ENCODE data around the gene KNSTRN. TPM values are rescaled to one million over a fixed set of nuclear protein-coding genes. Genes with fewer than 3 reads are reported as not detected.

Gene KNSTRN
- polyA plus RNA-seq, 2 of the 4 experiments (the other 2 are of a cell fraction): 48.0 to 50.3 TPM

DNA sequence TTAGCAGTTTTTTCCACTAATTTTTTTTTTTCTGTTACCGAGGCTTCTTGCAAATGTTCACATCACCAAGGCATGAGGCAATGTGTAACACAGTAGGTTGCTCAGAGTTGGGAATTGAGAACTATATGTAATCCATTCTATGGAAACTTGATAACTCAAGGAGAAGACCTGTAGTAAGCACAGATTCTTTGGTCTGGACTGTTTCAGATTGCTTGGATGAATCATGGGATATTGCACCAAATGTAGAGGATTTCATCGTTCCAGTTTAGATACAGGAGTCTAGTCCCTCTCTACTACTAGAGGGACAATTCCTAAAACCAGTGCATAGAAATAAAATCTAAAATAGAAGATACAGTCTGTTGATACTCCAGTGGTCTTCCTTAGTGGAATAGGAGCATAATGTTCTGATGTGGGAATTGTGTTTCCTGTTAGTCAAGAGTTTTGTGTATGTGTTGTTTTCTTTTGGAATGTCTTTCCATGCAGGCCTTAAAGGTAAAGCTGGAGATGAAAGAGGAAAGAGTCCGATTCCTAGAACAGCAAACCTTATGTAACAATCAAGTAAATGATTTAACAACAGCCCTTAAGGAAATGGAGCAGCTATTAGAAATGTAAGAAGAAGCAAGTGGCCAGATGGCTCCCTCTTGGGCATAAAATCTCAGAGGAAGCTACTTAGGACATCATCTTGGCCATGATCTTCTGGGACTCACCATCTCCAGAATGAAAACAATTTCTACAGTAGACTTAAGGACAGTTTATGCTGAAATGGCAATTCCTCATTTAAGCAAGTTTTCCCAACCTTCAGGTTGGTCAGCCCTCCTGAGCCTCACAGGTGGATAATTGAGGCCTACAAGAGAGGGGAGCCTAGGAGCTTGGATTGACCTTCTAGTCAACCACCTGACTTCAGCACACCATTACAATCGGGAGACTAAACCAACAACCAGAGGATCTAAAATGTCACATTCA, 10.7 kb downstream of the KNSTRN start:
- CTCF ChIA-PET: interaction anchor here (0.9 kb wide), 1 partner anchor 15 kb away, joined by 3 read pairs; no protein-coding TSS in a partner anchor
- no peaks in the 10 kb centered on the region for H3K9me3 ChIP-seq
- POLR2A ChIA-PET: no interaction called here
- no peak overlapping the region for H3K4me2 ChIP-seq
- peaks cover 4% of the 10 kb centered on the region; the same call in 1 of the 3 replicates for H3K4me1 ChIP-seq
- DNase-seq (ENCODE audit: low read depth in 1 of 2, low spot score in 1 of 2) (no peak), ATAC-seq (no peak), FAIRE-seq (no peak)
- H3K4me3 ChIP-seq: no peak overlapping the region
- TF ChIP-seq, protein P1, sequence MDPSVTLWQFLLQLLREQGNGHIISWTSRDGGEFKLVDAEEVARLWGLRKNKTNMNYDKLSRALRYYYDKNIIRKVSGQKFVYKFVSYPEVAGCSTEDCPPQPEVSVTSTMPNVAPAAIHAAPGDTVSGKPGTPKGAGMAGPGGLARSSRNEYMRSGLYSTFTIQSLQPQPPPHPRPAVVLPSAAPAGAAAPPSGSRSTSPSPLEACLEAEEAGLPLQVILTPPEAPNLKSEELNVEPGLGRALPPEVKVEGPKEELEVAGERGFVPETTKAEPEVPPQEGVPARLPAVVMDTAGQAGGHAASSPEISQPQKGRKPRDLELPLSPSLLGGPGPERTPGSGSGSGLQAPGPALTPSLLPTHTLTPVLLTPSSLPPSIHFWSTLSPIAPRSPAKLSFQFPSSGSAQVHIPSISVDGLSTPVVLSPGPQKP (IDR thresholded peaks at IDR 0.05; ENCODE audit: low read depth, low read length): no peak
- TF ChIP-seq MAFK (IDR thresholded peaks at IDR 0.05; ENCODE audit: partially characterized antibody) (peak; percentile 68), JUN (IDR thresholded peaks at IDR 0.05) (no peak)
- peak overlapping the region; percentile 8 to 15; a peak in 1 of 6 replicates for H3K27ac ChIP-seq
- WGBS (ENCODE audit: missing lambda C conversion rate): 85% methylated on average over 4 of the region's 4 CpGs

DNA sequence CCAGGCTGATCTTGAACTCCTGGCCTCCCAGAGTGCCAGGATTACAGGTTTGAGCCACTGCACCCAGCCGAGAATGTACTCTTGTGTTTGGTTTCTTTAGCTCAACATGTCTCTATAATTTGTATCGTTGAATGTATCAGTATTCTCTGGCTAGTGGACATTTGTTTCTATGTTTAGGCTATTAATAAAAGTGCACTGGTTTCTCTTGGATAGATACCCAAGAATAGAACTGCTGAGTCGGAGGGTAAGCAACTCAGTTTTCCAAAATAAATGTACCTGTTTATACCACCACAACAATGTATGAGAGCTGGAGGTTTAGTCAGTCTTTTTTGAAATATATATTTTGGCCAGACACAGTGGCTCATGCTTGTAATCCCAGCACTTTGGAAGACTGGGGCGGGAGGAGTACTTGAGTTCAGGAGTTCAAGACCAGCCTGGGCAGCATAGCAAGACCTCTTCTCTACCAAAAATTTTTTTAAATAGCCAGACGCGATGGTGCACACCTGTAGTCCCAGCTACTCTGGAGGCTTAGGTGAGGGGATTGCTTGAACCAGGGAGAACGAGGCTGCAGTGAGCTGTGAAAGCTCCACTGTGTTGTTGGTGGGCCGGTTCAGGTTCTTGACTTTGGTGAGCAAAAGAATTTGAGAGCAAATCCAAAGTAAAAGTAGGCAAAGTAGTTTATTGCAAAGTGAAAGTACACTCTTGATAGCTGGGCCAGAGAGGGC, 15.3 kb downstream of the KNSTRN start:
- DNase-seq (ENCODE audit: low read depth in 1 of 2, low spot score in 1 of 2) (no peak), ATAC-seq (no peak), FAIRE-seq (no peak)
- H3K4me3 ChIP-seq: no peak overlapping the region
- ChIA-PET POLR2A (no interaction called here), CTCF (interaction anchor here (0.9 to 1.7 kb wide), 6 partner anchors 10 to 34 kb away, joined by 3 to 8 read pairs (median 4); no protein-coding TSS in a partner anchor)
- TF ChIP-seq, protein P1 (IDR thresholded peaks at IDR 0.05; ENCODE audit: low read depth, low read length): no peak
- TF ChIP-seq JUNB (IDR thresholded peaks at IDR 0.05) (no peak), JUN (IDR thresholded peaks at IDR 0.05) (no peak)
- no peak overlapping the region for H3K27ac ChIP-seq
- WGBS (ENCODE audit: missing lambda C conversion rate): 95% methylated on average over 8 of the region's 8 CpGs
- no peaks in the 10 kb centered on the region for H3K9me3 ChIP-seq
- H3K4me1 ChIP-seq: peaks cover 2% of the 10 kb centered on the region; the same call in 1 of the 3 replicates
- H3K4me2 ChIP-seq: no peak overlapping the region

DNA sequence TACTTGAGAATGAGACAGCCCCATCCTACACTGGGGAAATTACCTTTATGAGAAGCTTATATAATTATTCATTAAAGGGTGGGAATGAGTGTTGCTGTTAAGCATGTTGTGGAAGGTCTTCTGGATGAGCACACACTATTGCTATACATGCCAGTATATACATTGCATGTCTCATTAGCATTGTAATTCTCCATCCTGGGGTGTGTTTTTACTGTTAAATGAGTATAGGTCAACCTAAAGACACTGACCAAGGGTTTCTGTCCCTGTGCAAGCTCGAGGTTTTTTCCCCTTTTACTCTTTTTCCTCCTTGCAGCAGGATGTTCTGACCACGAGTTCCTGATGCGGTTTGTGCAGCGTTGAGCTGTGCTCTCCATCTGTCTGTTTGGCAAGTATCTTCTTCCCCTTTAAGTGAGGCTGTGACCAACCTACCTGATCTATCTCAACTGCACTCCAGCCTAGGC, 15.9 kb downstream of the KNSTRN start:
- ATAC-seq: no peak
- H3K9me3 ChIP-seq: no peaks in the 10 kb centered on the region
- no peak overlapping the region for H3K4me3 ChIP-seq
- ChIA-PET CTCF (interaction anchor here (1.0 to 1.7 kb wide), 4 partner anchors 22 to 34 kb away, joined by 3 to 8 read pairs (median 4); no protein-coding TSS in a partner anchor), POLR2A (no interaction called here)
- no peak overlapping the region for H3K4me2 ChIP-seq
- no peak for DNase-seq (ENCODE audit: low read depth in 1 of 2, low spot score in 1 of 2)
- WGBS (ENCODE audit: missing lambda C conversion rate): 87% methylated on average over 4 of the region's 4 CpGs
- TF ChIP-seq NFE2L2 (conservative IDR thresholded peaks at IDR 0.05; ENCODE audit: low read length): no peak
- TF ChIP-seq FOSL2 (IDR thresholded peaks at IDR 0.05): no peak
- no peak for TF ChIP-seq FOSL2 (CRISPR knock-in tag; IDR thresholded peaks at IDR 0.05)
- TF ChIP-seq HEYL (CRISPR knock-in tag; IDR thresholded peaks at IDR 0.05): no peak
- no peak for TF ChIP-seq HOXB5 (CRISPR knock-in tag; IDR thresholded peaks at IDR 0.05)
- TF ChIP-seq, protein P1 (IDR thresholded peaks at IDR 0.05; ENCODE audit: low read depth, low read length): no peak
- no peak for TF ChIP-seq MAFK (IDR thresholded peaks at IDR 0.05; ENCODE audit: partially characterized antibody)
- TF ChIP-seq RARB (CRISPR knock-in tag; IDR thresholded peaks at IDR 0.05): no peak
- TF ChIP-seq MAZ (IDR thresholded peaks at IDR 0.05; ENCODE audit: borderline replicate concordance, low read depth, low read length): no peak
- TF ChIP-seq, protein P2, sequence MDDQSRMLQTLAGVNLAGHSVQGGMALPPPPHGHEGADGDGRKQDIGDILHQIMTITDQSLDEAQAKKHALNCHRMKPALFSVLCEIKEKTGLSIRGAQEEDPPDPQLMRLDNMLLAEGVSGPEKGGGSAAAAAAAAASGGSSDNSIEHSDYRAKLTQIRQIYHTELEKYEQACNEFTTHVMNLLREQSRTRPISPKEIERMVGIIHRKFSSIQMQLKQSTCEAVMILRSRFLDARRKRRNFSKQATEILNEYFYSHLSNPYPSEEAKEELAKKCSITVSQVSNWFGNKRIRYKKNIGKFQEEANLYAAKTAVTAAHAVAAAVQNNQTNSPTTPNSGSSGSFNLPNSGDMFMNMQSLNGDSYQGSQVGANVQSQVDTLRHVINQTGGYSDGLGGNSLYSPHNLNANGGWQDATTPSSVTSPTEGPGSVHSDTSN (IDR thresholded peaks at IDR 0.05): no peak
- TF ChIP-seq ZFP36 (IDR thresholded peaks at IDR 0.05; ENCODE audit: borderline replicate concordance, partially characterized antibody): no peak
- TF ChIP-seq, protein P3, sequence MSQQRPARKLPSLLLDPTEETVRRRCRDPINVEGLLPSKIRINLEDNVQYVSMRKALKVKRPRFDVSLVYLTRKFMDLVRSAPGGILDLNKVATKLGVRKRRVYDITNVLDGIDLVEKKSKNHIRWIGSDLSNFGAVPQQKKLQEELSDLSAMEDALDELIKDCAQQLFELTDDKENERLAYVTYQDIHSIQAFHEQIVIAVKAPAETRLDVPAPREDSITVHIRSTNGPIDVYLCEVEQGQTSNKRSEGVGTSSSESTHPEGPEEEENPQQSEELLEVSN (IDR thresholded peaks at IDR 0.05; ENCODE audit: borderline replicate concordance, low read depth): no peak
- TF ChIP-seq, protein P4, sequence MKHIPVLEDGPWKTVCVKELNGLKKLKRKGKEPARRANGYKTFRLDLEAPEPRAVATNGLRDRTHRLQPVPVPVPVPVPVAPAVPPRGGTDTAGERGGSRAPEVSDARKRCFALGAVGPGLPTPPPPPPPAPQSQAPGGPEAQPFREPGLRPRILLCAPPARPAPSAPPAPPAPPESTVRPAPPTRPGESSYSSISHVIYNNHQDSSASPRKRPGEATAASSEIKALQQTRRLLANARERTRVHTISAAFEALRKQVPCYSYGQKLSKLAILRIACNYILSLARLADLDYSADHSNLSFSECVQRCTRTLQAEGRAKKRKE (CRISPR knock-in tag; IDR thresholded peaks at IDR 0.05; ENCODE audit: low read depth): no peak
- no peaks in the 10 kb centered on the region for H3K4me1 ChIP-seq
- FAIRE-seq: no peak
- H3K27ac ChIP-seq: no peak overlapping the region

Data from A549 (cell line).